Caco-2 (cell line): ENCODE data around the gene TMEM9. TPM values are rescaled to one million over a fixed set of nuclear protein-coding genes. Genes with fewer than 3 reads are reported as not detected.

Source experiments
- BruUV-seq: library from RNA; stranded (reverse); fragments of 400-500 nt; replicated peaks from 2 replicates; lab custom pipeline; 2021; lab: Mats Ljungman, UMichigan
- CTCF ChIA-PET: fragments of 300-600 bp; sonication (Branson Sonifier 250); formaldehyde crosslinking; loops from one replicate; lab custom pipeline; 2022; ENCODE audit warnings: antibody characterized with exemption; lab: Charles Lee
- POLR2A ChIA-PET: fragments of 300-600 bp; sonication (Branson Sonifier 250); formaldehyde crosslinking; loops from one replicate; lab custom pipeline; 2022; ENCODE audit warnings: antibody characterized with exemption; lab: Charles Lee
- DNase-seq, 2 experiments: peaks; one replicate each; pipeline versions ENCODE4 v3.0.0 to v3.0.0-alpha.2; 2020 to 2022
- H3K27me3 ChIP-seq: replicated peaks from 2 replicates; pipeline ENCODE4 v1.6.0; 2011; ENCODE audit warnings: low read length; ENCODE audit not compliant: control insufficient read depth, insufficient read depth
- H3K36me3 ChIP-seq: 2 replicates; pipeline ENCODE4 v1.5.1; 2011; ENCODE audit warnings: low read length; ENCODE audit not compliant: control insufficient read depth, insufficient read depth
- H3K4me1 ChIP-seq: fragments of 250-450 bp; sonication (Bioruptor Pico); 2 replicates; pipeline ENCODE4 v1.5.1; 2020; ENCODE audit warnings: mild to moderate bottlenecking
- H3K4me3 ChIP-seq: 2 replicates; pipeline ENCODE4 v1.5.1; 2011; ENCODE audit warnings: low read depth, mild to moderate bottlenecking, control low read depth, low read length
- H3K9me3 ChIP-seq: fragments of 250-450 bp; sonication (Bioruptor Pico); 2 replicates; pipeline ENCODE4 v1.5.1; 2020; ENCODE audit warnings: mild to moderate bottlenecking, moderate library complexity
- H3K27ac Mint-ChIP-seq: one replicate; pipeline ENCODE4 v1.8.0; 2022; ENCODE audit warnings: mixed read lengths; ENCODE audit not compliant: unreplicated experiment
- H3K27me3 Mint-ChIP-seq: one replicate; pipeline ENCODE4 v1.8.0; 2022; ENCODE audit warnings: mixed read lengths; ENCODE audit not compliant: insufficient read depth, unreplicated experiment
- H3K36me3 Mint-ChIP-seq: one replicate; pipeline ENCODE4 v1.8.0; 2022; ENCODE audit warnings: mild to moderate bottlenecking, mixed read lengths; ENCODE audit not compliant: insufficient read depth, unreplicated experiment
- H3K4me1 Mint-ChIP-seq: one replicate; pipeline ENCODE4 v1.8.0; 2022; ENCODE audit warnings: low read depth, mixed read lengths; ENCODE audit not compliant: unreplicated experiment
- H3K4me3 Mint-ChIP-seq: one replicate; pipeline ENCODE4 v1.8.0; 2022; ENCODE audit warnings: mild to moderate bottlenecking, moderate library complexity, mixed read lengths; ENCODE audit not compliant: unreplicated experiment
- H3K9me3 Mint-ChIP-seq: one replicate; pipeline ENCODE4 v1.8.0; 2022; ENCODE audit warnings: mixed read lengths; ENCODE audit not compliant: unreplicated experiment
- intact Hi-C: fragments of 100-400 bp; cut with micrococcal nuclease; formaldehyde crosslinking; loops from one replicate; pipeline ENCODE4 v1.10.0; 2022; ENCODE audit not compliant: unreplicated experiment
- total RNA-seq: library from RNA; stranded (reverse); gene quantifications from 2 replicates; pipeline ENCODE4 v1.2.3, GENCODE V29; 2022
- TF ChIP-seq, protein P1 (sequence below), 2 experiments: fragments of 200-600 bp in 1 of 2; IDR thresholded peaks; 1 replicate in 1 of 2; 2 replicates in 1 of 2; pipeline versions ENCODE4 v1.5.1 to v1.8.0; 2011 to 2022; ENCODE audit warnings: antibody characterized with exemption in 1 of 2, control low read depth in 1 of 2, inconsistent platforms in 1 of 2, low read depth in 1 of 2, low read length in 1 of 2, mild to moderate bottlenecking in 1 of 2, moderate library complexity in 1 of 2; ENCODE audit not compliant: insufficient read depth in 1 of 2, severe bottlenecking in 1 of 2, unreplicated experiment in 1 of 2

The TMEM9 gene
- total RNA-seq, 1 experiment from 2014 or later, result 125 TPM

DNA sequence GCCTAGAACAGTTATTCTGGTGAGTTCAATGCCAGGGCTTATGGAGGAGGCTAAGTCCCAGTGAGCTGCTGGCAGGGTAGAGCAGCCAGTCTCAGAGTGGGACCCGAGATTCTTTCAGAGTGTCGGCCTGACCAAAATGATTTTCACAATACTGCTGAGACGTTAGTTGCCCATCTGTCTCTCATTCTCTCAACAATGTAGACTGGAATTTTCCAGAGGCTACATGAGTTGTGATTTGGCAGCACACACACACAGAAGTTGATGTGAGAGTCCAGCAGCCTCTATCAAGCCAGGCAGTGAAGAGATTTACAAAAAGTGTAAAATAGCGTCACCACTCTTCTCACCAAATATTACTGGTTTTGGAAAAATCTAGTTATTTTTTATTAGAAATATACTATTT is 63.7 kb downstream of the TMEM9 start:
- H3K9me3 ChIP-seq, result no peaks in the 10 kb centered on the region
- DNase-seq, result no peak
- CTCF ChIA-PET, result no interaction called here
- intact Hi-C loops, result loop anchor here (1.0 kb wide), 1 partner anchor 24 kb away; no protein-coding TSS in a partner anchor
- H3K4me1 Mint-ChIP-seq, result peaks cover 4% of the 10 kb centered on the region
- H3K27me3 Mint-ChIP-seq, result no peaks in the 10 kb centered on the region
- H3K27me3 ChIP-seq, result no peaks in the 10 kb centered on the region
- H3K4me1 ChIP-seq, result no peaks in the 10 kb centered on the region
- POLR2A ChIA-PET, result no interaction called here
- no peaks in the 10 kb centered on the region for H3K36me3 ChIP-seq
- H3K4me3 Mint-ChIP-seq, result no peak overlapping the region
- H3K9me3 Mint-ChIP-seq, result no peaks in the 10 kb centered on the region
- TF ChIP-seq, protein P1, sequence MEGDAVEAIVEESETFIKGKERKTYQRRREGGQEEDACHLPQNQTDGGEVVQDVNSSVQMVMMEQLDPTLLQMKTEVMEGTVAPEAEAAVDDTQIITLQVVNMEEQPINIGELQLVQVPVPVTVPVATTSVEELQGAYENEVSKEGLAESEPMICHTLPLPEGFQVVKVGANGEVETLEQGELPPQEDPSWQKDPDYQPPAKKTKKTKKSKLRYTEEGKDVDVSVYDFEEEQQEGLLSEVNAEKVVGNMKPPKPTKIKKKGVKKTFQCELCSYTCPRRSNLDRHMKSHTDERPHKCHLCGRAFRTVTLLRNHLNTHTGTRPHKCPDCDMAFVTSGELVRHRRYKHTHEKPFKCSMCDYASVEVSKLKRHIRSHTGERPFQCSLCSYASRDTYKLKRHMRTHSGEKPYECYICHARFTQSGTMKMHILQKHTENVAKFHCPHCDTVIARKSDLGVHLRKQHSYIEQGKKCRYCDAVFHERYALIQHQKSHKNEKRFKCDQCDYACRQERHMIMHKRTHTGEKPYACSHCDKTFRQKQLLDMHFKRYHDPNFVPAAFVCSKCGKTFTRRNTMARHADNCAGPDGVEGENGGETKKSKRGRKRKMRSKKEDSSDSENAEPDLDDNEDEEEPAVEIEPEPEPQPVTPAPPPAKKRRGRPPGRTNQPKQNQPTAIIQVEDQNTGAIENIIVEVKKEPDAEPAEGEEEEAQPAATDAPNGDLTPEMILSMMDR (IDR thresholded peaks at IDR 0.05; ENCODE audit: insufficient read depth in 1 of 2, low read depth in 1 of 2, low read length in 1 of 2, severe bottlenecking in 1 of 2, unreplicated experiment in 1 of 2), result no peak
- no peak overlapping the region for H3K4me3 ChIP-seq
- H3K36me3 Mint-ChIP-seq, result no peaks in the 10 kb centered on the region
- no TSS peak for BruUV-seq
- H3K27ac Mint-ChIP-seq, result no peak overlapping the region

DNA sequence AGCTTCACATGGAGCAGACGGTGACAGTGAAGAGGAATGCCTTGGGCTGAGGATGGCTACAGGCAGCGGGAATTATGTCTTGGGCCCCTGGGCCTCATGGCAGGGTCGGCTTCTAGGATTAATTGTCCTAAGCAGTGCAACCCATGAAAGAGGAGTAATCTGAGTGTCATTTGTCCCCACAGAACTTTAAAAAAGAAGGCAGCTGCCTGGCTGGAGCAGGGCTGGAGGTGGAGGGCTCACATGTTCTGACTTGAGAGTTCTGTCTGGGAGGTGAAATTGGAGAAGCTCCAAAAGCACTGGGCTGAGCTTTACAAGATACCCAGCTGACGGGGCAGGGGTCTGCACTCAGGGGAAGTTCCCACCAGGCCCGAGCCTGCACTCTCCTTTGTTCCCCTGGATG is 64.7 kb downstream of the TMEM9 start:
- DNase-seq, result no peak
- no TSS peak for BruUV-seq

DNA sequence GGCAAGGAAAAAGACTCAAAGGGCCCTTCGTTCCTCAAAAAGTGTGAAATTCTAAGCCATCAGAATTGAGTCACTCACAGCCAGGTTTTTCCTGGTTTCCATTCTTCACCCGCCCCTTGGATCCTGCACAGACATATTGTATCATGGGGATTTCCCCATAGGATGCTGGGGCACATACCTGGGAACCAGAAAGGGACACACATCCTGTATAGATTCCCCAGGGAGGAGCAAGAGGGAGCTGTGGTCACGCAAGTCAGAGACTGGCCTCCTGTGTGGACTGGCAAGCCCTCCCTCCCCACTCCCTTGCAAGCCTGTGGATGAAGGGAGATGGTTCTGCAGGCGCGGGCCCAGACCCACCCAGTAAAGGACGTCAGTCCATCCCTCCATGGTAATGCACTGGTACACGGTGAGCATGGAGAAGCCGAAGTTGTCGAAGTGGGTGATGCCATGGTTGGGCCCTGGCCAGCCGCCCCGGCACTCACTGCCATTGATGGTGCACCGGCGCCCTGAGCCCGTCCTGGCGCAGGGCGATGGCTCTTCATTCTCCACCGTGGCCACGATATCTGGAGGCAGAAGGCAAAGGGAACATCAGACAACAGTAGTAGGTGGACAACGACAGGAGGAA is 65.3 kb downstream of the TMEM9 start:
- Histone ChIP-seq H3K4me1 (no peaks in the 10 kb centered on the region), H3K4me3 (no peak overlapping the region), H3K27me3 (no peaks in the 10 kb centered on the region), H3K36me3 (no peaks in the 10 kb centered on the region), H3K9me3 (no peaks in the 10 kb centered on the region)
- Mint-ChIP-seq H3K9me3 (no peaks in the 10 kb centered on the region), H3K4me1 (peaks cover 4% of the 10 kb centered on the region), H3K36me3 (no peaks in the 10 kb centered on the region), H3K27me3 (no peaks in the 10 kb centered on the region), H3K4me3 (no peak overlapping the region), H3K27ac (no peak overlapping the region)
- no peak for DNase-seq
- BruUV-seq, result no TSS peak
- TF ChIP-seq, protein P1 (IDR thresholded peaks at IDR 0.05; ENCODE audit: insufficient read depth in 1 of 2, low read depth in 1 of 2, low read length in 1 of 2, severe bottlenecking in 1 of 2, unreplicated experiment in 1 of 2), result no peak
- POLR2A ChIA-PET, result no interaction called here
- intact Hi-C loops, result no loop called here
- CTCF ChIA-PET, result no interaction called here

More for the DNA sequence above, 64.7 kb downstream of the TMEM9 start:
- CTCF ChIA-PET, result no interaction called here
- H3K4me1 ChIP-seq, result no peaks in the 10 kb centered on the region
- Mint-ChIP-seq H3K4me3 (no peak overlapping the region), H3K27ac (no peak overlapping the region), H3K36me3 (no peaks in the 10 kb centered on the region), H3K27me3 (no peaks in the 10 kb centered on the region), H3K4me1 (peaks cover 4% of the 10 kb centered on the region), H3K9me3 (no peaks in the 10 kb centered on the region)
- POLR2A ChIA-PET, result no interaction called here
- no peaks in the 10 kb centered on the region for H3K9me3 ChIP-seq
- no peaks in the 10 kb centered on the region for H3K27me3 ChIP-seq
- no peaks in the 10 kb centered on the region for H3K36me3 ChIP-seq
- intact Hi-C loops, result no loop called here
- no peak overlapping the region for H3K4me3 ChIP-seq
- TF ChIP-seq, protein P1 (IDR thresholded peaks at IDR 0.05; ENCODE audit: insufficient read depth in 1 of 2, low read depth in 1 of 2, low read length in 1 of 2, severe bottlenecking in 1 of 2, unreplicated experiment in 1 of 2), result no peak
